IPS-15b (cell line): ENCODE measurements around the gene DAPP1.

Experiments used
- H3K27me3 ChIP-seq: one replicate; pipeline ENCODE4 v1.6.1; 2013; ENCODE audit warnings: low read length; ENCODE audit not compliant: control insufficient read depth, insufficient read depth
- H3K36me3 ChIP-seq: one replicate; pipeline ENCODE4 v1.6.1; 2013; ENCODE audit warnings: low read length; ENCODE audit not compliant: control insufficient read depth, insufficient read depth
- H3K4me1 ChIP-seq: one replicate; pipeline ENCODE4 v1.6.1; 2013; ENCODE audit warnings: mild to moderate bottlenecking, low read length; ENCODE audit not compliant: control insufficient read depth, insufficient read depth
- H3K4me3 ChIP-seq: one replicate; pipeline ENCODE4 v1.5.1; 2013; ENCODE audit warnings: low read depth, low read length
- H3K9ac ChIP-seq: one replicate; pipeline ENCODE4 v1.6.1; 2013; ENCODE audit warnings: low read depth, mild to moderate bottlenecking, low read length
- H3K9me3 ChIP-seq: one replicate; pipeline ENCODE4 v1.6.1; 2013; ENCODE audit warnings: mild to moderate bottlenecking, low read length; ENCODE audit not compliant: control insufficient read depth, insufficient read depth

Gene DAPP1

GRCh38 chr4:99886146-99886545, 69.5 kb downstream of the DAPP1 start:
- H3K9me3 ChIP-seq: no peaks in the 10 kb centered on the region

DNA sequence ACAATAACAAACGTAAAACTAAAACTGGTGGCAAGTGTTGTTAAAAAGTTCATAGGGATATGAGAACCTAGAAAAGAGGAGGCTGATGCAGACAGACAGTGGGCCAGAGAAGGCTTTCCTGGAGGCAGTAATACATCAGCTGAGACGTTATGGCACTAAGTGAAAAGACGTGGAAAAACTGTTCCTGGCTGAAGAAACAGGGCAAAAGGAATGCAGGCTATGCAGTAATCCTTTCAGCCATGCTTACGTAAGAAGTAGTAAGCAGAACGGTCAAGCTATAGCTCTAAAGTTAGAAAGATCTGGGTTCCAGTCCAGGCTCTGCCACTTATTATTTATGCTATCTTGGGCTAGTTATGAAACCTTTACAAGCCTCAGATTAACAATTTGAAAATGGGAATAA, 71.2 kb downstream of the DAPP1 start:
- H3K9ac ChIP-seq: no peak overlapping the region

More at GRCh38 chr4:99886146-99886545, 69.5 kb downstream of the DAPP1 start:
- H3K27me3 ChIP-seq: no peaks in the 10 kb centered on the region
- H3K36me3 ChIP-seq: no peaks in the 10 kb centered on the region
- H3K4me1 ChIP-seq: no peaks in the 10 kb centered on the region
- no peak overlapping the region for H3K9ac ChIP-seq
- no peak overlapping the region for H3K4me3 ChIP-seq

DNA sequence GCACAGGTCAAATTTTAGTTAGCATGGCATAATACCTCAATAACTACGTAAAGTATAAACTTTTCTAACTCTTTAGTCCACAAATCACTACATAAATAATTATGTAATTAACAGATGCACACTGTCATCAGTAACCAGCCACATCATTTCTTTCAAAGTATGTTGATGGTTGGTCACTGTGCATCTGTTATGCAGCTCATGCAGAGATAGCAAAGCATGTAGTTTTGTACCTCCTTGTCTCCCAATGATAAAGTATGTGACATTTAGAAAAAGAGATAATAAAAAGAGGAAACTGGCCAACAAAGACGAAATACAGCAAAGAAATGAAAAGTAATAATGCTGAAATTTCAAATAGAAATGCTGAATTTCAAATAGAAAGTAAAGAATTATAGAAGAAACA, 74.7 kb downstream of the DAPP1 start:
- Histone ChIP-seq H3K27me3 (no peaks in the 10 kb centered on the region), H3K36me3 (no peaks in the 10 kb centered on the region), H3K4me1 (no peaks in the 10 kb centered on the region), H3K9me3 (no peaks in the 10 kb centered on the region), H3K4me3 (no peak overlapping the region), H3K9ac (no peak overlapping the region)

More for the DNA sequence above, 71.2 kb downstream of the DAPP1 start:
- Histone ChIP-seq H3K27me3 (no peaks in the 10 kb centered on the region), H3K4me1 (no peaks in the 10 kb centered on the region), H3K9me3 (no peaks in the 10 kb centered on the region), H3K4me3 (no peak overlapping the region), H3K36me3 (no peaks in the 10 kb centered on the region)

DNA sequence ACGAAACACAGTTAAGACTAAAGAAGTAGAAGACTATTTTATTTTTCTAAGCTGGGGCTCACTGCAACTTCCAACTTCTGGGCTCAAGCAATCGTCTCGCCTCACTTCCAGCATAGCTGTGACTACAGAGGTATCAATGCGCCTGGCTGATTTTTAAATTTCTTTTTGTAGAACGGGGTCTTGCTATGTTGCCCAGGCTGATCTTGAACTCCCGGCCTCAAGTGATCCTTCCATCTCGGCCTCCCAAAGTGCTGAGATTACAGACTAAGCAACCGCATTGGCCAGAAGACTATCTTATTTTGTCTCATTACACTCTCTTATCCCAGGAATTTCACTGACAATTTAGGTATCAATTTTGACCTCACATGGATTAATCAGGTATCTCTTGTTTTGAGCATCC, 76.4 kb downstream of the DAPP1 start:
- no peaks in the 10 kb centered on the region for H3K36me3 ChIP-seq
- H3K9me3 ChIP-seq: no peaks in the 10 kb centered on the region
- H3K27me3 ChIP-seq: no peaks in the 10 kb centered on the region
- peak overlapping the region; percentile 88 for H3K4me3 ChIP-seq
- H3K4me1 ChIP-seq: no peaks in the 10 kb centered on the region
- H3K9ac ChIP-seq: no peak overlapping the region

GRCh38 chr4:99893839-99894160, 77.2 kb downstream of the DAPP1 start:
- Histone ChIP-seq H3K36me3 (no peaks in the 10 kb centered on the region), H3K4me3 (peak overlapping the region; percentile 88), H3K9me3 (no peaks in the 10 kb centered on the region), H3K27me3 (no peaks in the 10 kb centered on the region), H3K9ac (peak overlapping the region; percentile 80), H3K4me1 (no peaks in the 10 kb centered on the region)

DNA sequence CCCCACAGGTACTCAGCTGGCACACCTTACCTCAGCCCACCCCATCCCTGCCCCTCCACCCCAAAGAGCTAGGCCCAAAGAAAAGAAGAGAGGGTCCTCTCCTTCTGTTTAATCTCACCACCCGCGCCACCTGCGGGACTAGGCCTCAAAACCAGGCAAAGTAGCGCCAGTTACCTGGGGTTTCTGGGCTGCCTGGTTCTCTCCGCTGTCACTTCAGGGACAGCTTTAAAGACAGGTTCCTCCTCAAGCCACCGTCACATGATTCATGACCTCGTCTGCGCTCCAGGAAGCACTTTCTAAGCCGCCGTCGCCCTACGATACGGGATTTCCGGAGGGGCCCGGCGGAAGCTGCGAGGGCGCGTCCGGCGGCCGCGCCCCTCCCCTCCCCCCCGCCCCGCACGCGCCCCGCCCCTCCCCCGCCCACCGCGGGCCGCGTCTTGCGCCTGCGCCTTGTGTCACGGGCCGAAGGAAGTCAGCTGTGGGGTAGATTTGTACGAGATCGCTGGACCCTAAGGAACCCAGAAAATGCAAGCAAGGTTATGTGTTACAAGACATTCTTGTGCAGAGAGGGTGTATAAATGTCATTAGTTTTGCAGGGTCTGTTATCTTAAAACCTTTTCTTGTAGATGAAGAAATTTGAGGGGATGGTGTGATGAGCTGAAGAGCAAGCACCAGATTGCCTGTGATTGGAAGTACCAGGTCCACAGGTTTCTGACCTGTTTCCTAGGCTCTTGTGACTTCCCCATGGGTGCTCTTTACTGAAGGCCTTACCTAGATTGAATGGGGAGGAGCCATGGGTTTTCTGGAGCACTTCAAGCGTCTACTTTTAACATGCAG, 77.8 kb downstream of the DAPP1 start, which contains the start of gene LAMTOR3:
Gene LAMTOR3 (minus strand): TSS at position 267 of the 837 bp plus-strand sequence. CDS start 464 bp downstream, outside the sequence.
- H3K36me3 ChIP-seq: no peaks in the 10 kb centered on the region
- H3K9me3 ChIP-seq: no peaks in the 10 kb centered on the region
- no peaks in the 10 kb centered on the region for H3K27me3 ChIP-seq
- H3K9ac ChIP-seq: peak within 1 kb of the TSS; percentile 86
- no peaks in the 10 kb centered on the region for H3K4me1 ChIP-seq
- H3K4me3 ChIP-seq: peak within 1 kb of the TSS; percentile 88

DNA sequence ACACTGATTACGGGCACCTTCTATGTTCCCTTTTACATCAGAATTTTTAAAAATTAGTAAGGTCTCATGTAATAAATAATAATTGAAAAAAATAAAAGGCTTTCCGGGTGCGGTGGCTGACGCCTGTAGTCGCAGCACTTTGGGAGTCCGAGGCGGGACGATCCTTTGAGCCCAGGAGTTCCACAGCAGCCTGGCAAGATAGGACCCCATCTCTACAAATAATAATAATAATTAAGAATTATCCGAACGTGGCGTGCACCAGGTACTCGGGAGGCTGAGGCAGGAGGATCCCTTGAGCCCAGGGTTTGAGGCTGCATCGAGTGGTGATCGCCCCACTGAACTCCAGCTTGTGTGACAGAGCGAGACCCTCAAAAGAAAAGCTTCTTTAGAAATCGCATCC, 78.4 kb downstream of the DAPP1 start:
- Histone ChIP-seq H3K4me3 (peak overlapping the region; percentile 82), H3K9me3 (no peaks in the 10 kb centered on the region), H3K4me1 (no peaks in the 10 kb centered on the region), H3K27me3 (no peaks in the 10 kb centered on the region), H3K36me3 (no peaks in the 10 kb centered on the region), H3K9ac (peak overlapping the region; percentile 86)

DNA sequence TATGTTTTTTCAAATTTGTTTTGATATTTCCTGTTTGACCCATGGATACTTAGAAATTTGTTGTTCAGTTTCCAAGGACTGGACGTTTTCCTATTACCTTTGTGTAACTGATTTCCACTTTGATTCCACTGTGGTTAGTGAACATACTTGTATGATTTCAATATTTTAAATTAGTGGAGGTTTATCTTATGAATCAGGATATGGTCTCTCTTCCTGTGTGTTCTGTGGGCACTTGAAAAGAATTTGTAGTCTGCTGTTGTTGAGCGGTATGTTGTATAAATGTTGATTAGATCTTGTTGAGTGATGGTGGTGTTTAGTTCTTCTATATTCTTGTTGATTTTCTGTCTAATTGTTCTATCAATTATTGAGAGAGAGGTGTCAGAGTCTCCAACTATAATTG, 98.8 kb downstream of the DAPP1 start:
- Histone ChIP-seq H3K4me3 (no peak overlapping the region), H3K4me1 (no peaks in the 10 kb centered on the region), H3K9ac (no peak overlapping the region), H3K36me3 (no peaks in the 10 kb centered on the region), H3K9me3 (no peaks in the 10 kb centered on the region), H3K27me3 (no peaks in the 10 kb centered on the region)

DNA sequence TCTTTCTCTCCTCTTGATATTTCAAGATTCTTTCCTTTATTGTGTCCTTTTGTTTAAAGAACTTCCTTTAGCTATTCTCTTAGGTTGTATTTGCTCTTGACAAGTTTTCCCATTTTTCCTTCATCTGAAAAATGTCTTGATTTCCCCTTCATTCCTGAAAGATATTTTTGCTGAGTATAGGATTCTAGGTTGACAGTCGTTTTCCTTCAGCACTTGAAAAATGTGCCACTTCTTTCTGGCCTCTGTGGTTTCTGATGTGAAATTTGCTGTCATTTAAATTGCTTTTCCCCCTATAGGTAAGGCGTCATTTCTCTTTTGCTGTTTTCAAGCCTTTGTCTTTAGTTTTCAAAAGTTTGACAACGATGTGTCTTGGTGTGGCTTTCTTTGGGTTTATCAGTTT, 100.9 kb downstream of the DAPP1 start:
- no peaks in the 10 kb centered on the region for H3K4me1 ChIP-seq
- no peaks in the 10 kb centered on the region for H3K27me3 ChIP-seq
- H3K9ac ChIP-seq: no peak overlapping the region
- H3K4me3 ChIP-seq: no peak overlapping the region
- no peaks in the 10 kb centered on the region for H3K9me3 ChIP-seq
- no peaks in the 10 kb centered on the region for H3K36me3 ChIP-seq

- H3K27me3 ChIP-seq: no peaks in the 10 kb centered on the region
- no peak overlapping the region for H3K4me3 ChIP-seq
- H3K4me1 ChIP-seq: no peaks in the 10 kb centered on the region
- no peak overlapping the region for H3K9ac ChIP-seq
- H3K36me3 ChIP-seq: no peaks in the 10 kb centered on the region
- no peaks in the 10 kb centered on the region for H3K9me3 ChIP-seq
These were observed 102.0 kb downstream of the DAPP1 start for GRCh38 chr4:99918656-99919055.
